GM18951 (cell line): ENCODE data around the gene SOHLH1.
"Not testable (repeated sequence)": the region's sequence is repeated elsewhere in the genome, so short reads cannot be mapped to it uniquely, and the experiment has no call there.

ENCODE experiments used
- POLR2A ChIP-seq: IDR thresholded peaks from 4 replicates; pipeline ENCODE4 v1.6.1; 2011; ENCODE audit warnings: mild to moderate bottlenecking; ENCODE audit not compliant: insufficient read length, insufficient read depth; ENCODE audit errors: extremely low read depth
- in situ Hi-C: fragments of 300-500 bp; cut with MboI; formaldehyde crosslinking; loops from one replicate; pipeline ENCODE4 v1.12.0; 2022; ENCODE audit warnings: low sequenced_read_pairs, mixed read lengths, inconsistent platforms; ENCODE audit not compliant: unreplicated experiment

Gene SOHLH1

GRCh38 chr9:135690836-135691570 is 8.3 kb downstream of the SOHLH1 start:
- no peak for TF ChIP-seq POLR2A
- in situ Hi-C loops = no loop called here

- TF ChIP-seq POLR2A = no peak
- in situ Hi-C loops = no loop called here
These were observed 10.3 kb downstream of the SOHLH1 start for GRCh38 chr9:135689011-135689410.

- no peak for TF ChIP-seq POLR2A
- in situ Hi-C loops = no loop called here
These were observed 12.1 kb downstream of the SOHLH1 start for GRCh38 chr9:135687216-135687615.

GRCh38 chr9:135684691-135685090 is 14.6 kb downstream of the SOHLH1 start:
- in situ Hi-C loops = no loop called here
- no peak for TF ChIP-seq POLR2A

- in situ Hi-C loops = no loop called here
- TF ChIP-seq POLR2A = no peak
These were observed 15.8 kb downstream of the SOHLH1 start for GRCh38 chr9:135683401-135684034.

- in situ Hi-C loops = no loop called here
- TF ChIP-seq POLR2A = no peak
These were observed 18.1 kb downstream of the SOHLH1 start for GRCh38 chr9:135681161-135681560.

GRCh38 chr9:135680056-135680455 is 19.2 kb downstream of the SOHLH1 start:
- no peak for TF ChIP-seq POLR2A
- in situ Hi-C loops = no loop called here

GRCh38 chr9:135678236-135679017 is 20.9 kb downstream of the SOHLH1 start:
- no peak for TF ChIP-seq POLR2A
- in situ Hi-C loops = no loop called here

- no peak for TF ChIP-seq POLR2A
- in situ Hi-C loops = no loop called here
These were observed 21.6 kb downstream of the SOHLH1 start for GRCh38 chr9:135677641-135678168.

GRCh38 chr9:135676891-135677290 is 22.4 kb downstream of the SOHLH1 start:
- in situ Hi-C loops = no loop called here

GRCh38 chr9:135674977-135675376 is 24.3 kb downstream of the SOHLH1 start:
- TF ChIP-seq POLR2A = no peak
- in situ Hi-C loops = no loop called here

More at GRCh38 chr9:135676891-135677290, 22.4 kb downstream of the SOHLH1 start:
- no peak for TF ChIP-seq POLR2A

GRCh38 chr9:135673941-135674340 is 25.3 kb downstream of the SOHLH1 start:
- TF ChIP-seq POLR2A = no peak
- in situ Hi-C loops = no loop called here

GRCh38 chr9:135672786-135673185 is 26.5 kb downstream of the SOHLH1 start:
- in situ Hi-C loops = not testable (repeated sequence)
